ENCODE data around the gene DENND4C.
"Not testable (repeated sequence)": the region's sequence is repeated elsewhere in the genome, so short reads cannot be mapped to it uniquely, and the experiment has no call there.

DENND4C gene

GRCh38 chr9:19255821-19256220 is 25.3 kb downstream of the DENND4C start:
- no peaks in the 10 kb centered on the region for H3K36me3 ChIP-seq (ENCODE audit: control insufficient read depth in 2 of 2, insufficient read depth in 2 of 2, low read length in 2 of 2)
- H3K9ac ChIP-seq (ENCODE audit: low read depth in 1 of 2, low read length in 2 of 2): no peak overlapping the region
- H3K4me3 ChIP-seq (ENCODE audit: low read length in 2 of 2): no peak overlapping the region
- no peaks in the 10 kb centered on the region for H3K27me3 ChIP-seq (ENCODE audit: control insufficient read depth in 2 of 2, insufficient read depth in 2 of 2, low read length in 2 of 2)
- no peaks in the 10 kb centered on the region for H3K9me3 ChIP-seq (ENCODE audit: control insufficient read depth in 2 of 2, low read length in 2 of 2)
- H3K27ac ChIP-seq (ENCODE audit: low read depth in 2 of 2, low read length in 2 of 2): no peak overlapping the region
- H3K4me1 ChIP-seq (ENCODE audit: control insufficient read depth in 2 of 2, insufficient read depth in 2 of 2, low read length in 2 of 2): no peaks in the 10 kb centered on the region

GRCh38 chr9:19259665-19260255 is 29.3 kb downstream of the DENND4C start:
- H3K27ac ChIP-seq (ENCODE audit: low read depth in 2 of 2, low read length in 2 of 2); H3K4me3 ChIP-seq (ENCODE audit: low read length in 2 of 2); H3K36me3 ChIP-seq (ENCODE audit: control insufficient read depth in 2 of 2, insufficient read depth in 2 of 2, low read length in 2 of 2); H3K4me1 ChIP-seq (ENCODE audit: control insufficient read depth in 2 of 2, insufficient read depth in 2 of 2, low read length in 2 of 2); H3K9me3 ChIP-seq (ENCODE audit: control insufficient read depth in 2 of 2, low read length in 2 of 2); H3K27me3 ChIP-seq (ENCODE audit: control insufficient read depth in 2 of 2, insufficient read depth in 2 of 2, low read length in 2 of 2); H3K9ac ChIP-seq (ENCODE audit: low read depth in 1 of 2, low read length in 2 of 2): not testable (repeated sequence)

- not testable (repeated sequence) for H3K9me3 ChIP-seq (ENCODE audit: control insufficient read depth in 2 of 2, low read length in 2 of 2); H3K4me1 ChIP-seq (ENCODE audit: control insufficient read depth in 2 of 2, insufficient read depth in 2 of 2, low read length in 2 of 2); H3K4me3 ChIP-seq (ENCODE audit: low read length in 2 of 2); H3K27ac ChIP-seq (ENCODE audit: low read depth in 2 of 2, low read length in 2 of 2); H3K9ac ChIP-seq (ENCODE audit: low read depth in 1 of 2, low read length in 2 of 2); H3K27me3 ChIP-seq (ENCODE audit: control insufficient read depth in 2 of 2, insufficient read depth in 2 of 2, low read length in 2 of 2); H3K36me3 ChIP-seq (ENCODE audit: control insufficient read depth in 2 of 2, insufficient read depth in 2 of 2, low read length in 2 of 2)
These were observed 35.1 kb downstream of the DENND4C start for GRCh38 chr9:19265602-19266001.

GRCh38 chr9:19266778-19267384 is 36.4 kb downstream of the DENND4C start:
- H3K36me3 ChIP-seq (ENCODE audit: control insufficient read depth in 2 of 2, insufficient read depth in 2 of 2, low read length in 2 of 2); H3K9ac ChIP-seq (ENCODE audit: low read depth in 1 of 2, low read length in 2 of 2); H3K4me1 ChIP-seq (ENCODE audit: control insufficient read depth in 2 of 2, insufficient read depth in 2 of 2, low read length in 2 of 2); H3K27me3 ChIP-seq (ENCODE audit: control insufficient read depth in 2 of 2, insufficient read depth in 2 of 2, low read length in 2 of 2); H3K9me3 ChIP-seq (ENCODE audit: control insufficient read depth in 2 of 2, low read length in 2 of 2); H3K27ac ChIP-seq (ENCODE audit: low read depth in 2 of 2, low read length in 2 of 2); H3K4me3 ChIP-seq (ENCODE audit: low read length in 2 of 2): not testable (repeated sequence)

GRCh38 chr9:19269582-19269981 is 39.1 kb downstream of the DENND4C start:
- Histone ChIP-seq H3K27me3 (ENCODE audit: control insufficient read depth in 2 of 2, insufficient read depth in 2 of 2, low read length in 2 of 2) (no peaks in the 10 kb centered on the region), H3K36me3 (ENCODE audit: control insufficient read depth in 2 of 2, insufficient read depth in 2 of 2, low read length in 2 of 2) (no peaks in the 10 kb centered on the region), H3K4me3 (ENCODE audit: low read length in 2 of 2) (no peak overlapping the region), H3K9ac (ENCODE audit: low read depth in 1 of 2, low read length in 2 of 2) (no peak overlapping the region), H3K9me3 (ENCODE audit: control insufficient read depth in 2 of 2, low read length in 2 of 2) (no peaks in the 10 kb centered on the region), H3K27ac (ENCODE audit: low read depth in 2 of 2, low read length in 2 of 2) (no peak overlapping the region), H3K4me1 (ENCODE audit: control insufficient read depth in 2 of 2, insufficient read depth in 2 of 2, low read length in 2 of 2) (no peaks in the 10 kb centered on the region)

GRCh38 chr9:19270421-19270949 is 40.0 kb downstream of the DENND4C start:
- H3K27me3 ChIP-seq (ENCODE audit: control insufficient read depth in 2 of 2, insufficient read depth in 2 of 2, low read length in 2 of 2): no peaks in the 10 kb centered on the region
- no peak overlapping the region for H3K4me3 ChIP-seq (ENCODE audit: low read length in 2 of 2)
- H3K27ac ChIP-seq (ENCODE audit: low read depth in 2 of 2, low read length in 2 of 2): no peak overlapping the region
- H3K36me3 ChIP-seq (ENCODE audit: control insufficient read depth in 2 of 2, insufficient read depth in 2 of 2, low read length in 2 of 2): no peaks in the 10 kb centered on the region
- no peaks in the 10 kb centered on the region for H3K4me1 ChIP-seq (ENCODE audit: control insufficient read depth in 2 of 2, insufficient read depth in 2 of 2, low read length in 2 of 2)
- H3K9me3 ChIP-seq (ENCODE audit: control insufficient read depth in 2 of 2, low read length in 2 of 2): no peaks in the 10 kb centered on the region
- H3K9ac ChIP-seq (ENCODE audit: low read depth in 1 of 2, low read length in 2 of 2): no peak overlapping the region

GRCh38 chr9:19271081-19271480 is 40.6 kb downstream of the DENND4C start:
- Histone ChIP-seq H3K4me3 (ENCODE audit: low read length in 2 of 2) (no peak overlapping the region), H3K9me3 (ENCODE audit: control insufficient read depth in 2 of 2, low read length in 2 of 2) (no peaks in the 10 kb centered on the region), H3K9ac (ENCODE audit: low read depth in 1 of 2, low read length in 2 of 2) (no peak overlapping the region), H3K4me1 (ENCODE audit: control insufficient read depth in 2 of 2, insufficient read depth in 2 of 2, low read length in 2 of 2) (no peaks in the 10 kb centered on the region), H3K36me3 (ENCODE audit: control insufficient read depth in 2 of 2, insufficient read depth in 2 of 2, low read length in 2 of 2) (peaks cover 0 to 1% of the 10 kb centered on the region in 2 donors), H3K27me3 (ENCODE audit: control insufficient read depth in 2 of 2, insufficient read depth in 2 of 2, low read length in 2 of 2) (no peaks in the 10 kb centered on the region), H3K27ac (ENCODE audit: low read depth in 2 of 2, low read length in 2 of 2) (no peak overlapping the region)

- Histone ChIP-seq H3K27ac (ENCODE audit: low read depth in 2 of 2, low read length in 2 of 2) (no peak overlapping the region), H3K9ac (ENCODE audit: low read depth in 1 of 2, low read length in 2 of 2) (no peak overlapping the region), H3K27me3 (ENCODE audit: control insufficient read depth in 2 of 2, insufficient read depth in 2 of 2, low read length in 2 of 2) (no peaks in the 10 kb centered on the region), H3K4me1 (ENCODE audit: control insufficient read depth in 2 of 2, insufficient read depth in 2 of 2, low read length in 2 of 2) (peaks cover 12 to 19% of the 10 kb centered on the region in 2 donors), H3K9me3 (ENCODE audit: control insufficient read depth in 2 of 2, low read length in 2 of 2) (no peaks in the 10 kb centered on the region), H3K36me3 (ENCODE audit: control insufficient read depth in 2 of 2, insufficient read depth in 2 of 2, low read length in 2 of 2) (no peaks in the 10 kb centered on the region), H3K4me3 (ENCODE audit: low read length in 2 of 2) (no peak overlapping the region)
These were observed 51.3 kb downstream of the DENND4C start for GRCh38 chr9:19281801-19282200.

GRCh38 chr9:19283072-19283710 is 52.7 kb downstream of the DENND4C start:
- Histone ChIP-seq H3K27me3 (ENCODE audit: control insufficient read depth in 2 of 2, insufficient read depth in 2 of 2, low read length in 2 of 2) (no peaks in the 10 kb centered on the region), H3K9me3 (ENCODE audit: control insufficient read depth in 2 of 2, low read length in 2 of 2) (no peaks in the 10 kb centered on the region), H3K4me3 (ENCODE audit: low read length in 2 of 2) (no peak overlapping the region), H3K27ac (ENCODE audit: low read depth in 2 of 2, low read length in 2 of 2) (peak overlapping the region; percentile 42 to 61), H3K9ac (ENCODE audit: low read depth in 1 of 2, low read length in 2 of 2) (no peak overlapping the region), H3K4me1 (ENCODE audit: control insufficient read depth in 2 of 2, insufficient read depth in 2 of 2, low read length in 2 of 2) (peaks cover 12 to 23% of the 10 kb centered on the region in 2 donors), H3K36me3 (ENCODE audit: control insufficient read depth in 2 of 2, insufficient read depth in 2 of 2, low read length in 2 of 2) (peaks cover 0 to 5% of the 10 kb centered on the region in 2 donors)

GRCh38 chr9:19284729-19285128 is 54.2 kb downstream of the DENND4C start:
- peak overlapping the region in 1 of 2 donors; percentile 61 for H3K27ac ChIP-seq (ENCODE audit: low read depth in 2 of 2, low read length in 2 of 2)
- no peak overlapping the region for H3K9ac ChIP-seq (ENCODE audit: low read depth in 1 of 2, low read length in 2 of 2)
- no peak overlapping the region for H3K4me3 ChIP-seq (ENCODE audit: low read length in 2 of 2)
- H3K4me1 ChIP-seq (ENCODE audit: control insufficient read depth in 2 of 2, insufficient read depth in 2 of 2, low read length in 2 of 2): peaks cover 12 to 23% of the 10 kb centered on the region in 2 donors
- no peaks in the 10 kb centered on the region for H3K27me3 ChIP-seq (ENCODE audit: control insufficient read depth in 2 of 2, insufficient read depth in 2 of 2, low read length in 2 of 2)
- H3K36me3 ChIP-seq (ENCODE audit: control insufficient read depth in 2 of 2, insufficient read depth in 2 of 2, low read length in 2 of 2): peaks cover 0 to 10% of the 10 kb centered on the region in 2 donors
- H3K9me3 ChIP-seq (ENCODE audit: control insufficient read depth in 2 of 2, low read length in 2 of 2): no peaks in the 10 kb centered on the region
